SU-DHL-6 (cell line): ENCODE results near the gene SIK3.
"Not testable (repeated sequence)": the region's sequence is repeated elsewhere in the genome, so short reads cannot be mapped to it uniquely, and the experiment has no call there.

Source experiments
- H2AFZ ChIP-seq: fragments of 200-600 bp; sonication (generic); 2 replicates; pipeline ENCODE4 v1.6.1; 2014; ENCODE audit warnings: low read depth, mild to moderate bottlenecking, moderate library complexity, mixed read lengths, antibody characterized with exemption, low read length; ENCODE audit not compliant: severe bottlenecking
- H3F3A ChIP-seq: fragments of 200-600 bp; shearing (Covaris generic); 2 replicates; pipeline ENCODE4 v1.6.0; 2016; ENCODE audit warnings: antibody characterized with exemption, mild to moderate bottlenecking; ENCODE audit not compliant: insufficient read depth
- H3K27ac ChIP-seq: fragments of 200-600 bp; sonication (generic); 2 replicates; pipeline ENCODE4 v1.5.1; 2016; ENCODE audit warnings: low read depth, mild to moderate bottlenecking, low read length, moderate library complexity, mixed read lengths
- H3K27me3 ChIP-seq: fragments of 200-600 bp; sonication (generic), shearing (Covaris generic); 2 replicates; pipeline ENCODE4 v1.6.0; 2014; ENCODE audit warnings: mild to moderate bottlenecking, low read length
- H3K36me3 ChIP-seq: fragments of 200-600 bp; sonication (generic); 2 replicates; pipeline ENCODE4 v1.6.1; 2014; ENCODE audit warnings: mild to moderate bottlenecking, low read length, mixed read lengths
- H3K4me2 ChIP-seq: fragments of 300-600, 200-600 bp; shearing (Covaris generic), sonication (generic); 2 replicates; pipeline ENCODE4 v1.6.0; 2014; ENCODE audit warnings: low read length, low read depth, mild to moderate bottlenecking; ENCODE audit not compliant: poor library complexity, severe bottlenecking
- H3K4me3 ChIP-seq: fragments of 200-600 bp; sonication (generic); 2 replicates; pipeline ENCODE4 v1.5.1; 2014; ENCODE audit warnings: antibody characterized with exemption, low read length, mild to moderate bottlenecking, mixed read lengths; ENCODE audit not compliant: insufficient read depth, poor library complexity, severe bottlenecking
- H3K79me2 ChIP-seq: fragments of 200-600 bp; sonication (generic); 2 replicates; pipeline ENCODE4 v1.6.1; 2014; ENCODE audit warnings: mild to moderate bottlenecking, low read length, moderate library complexity; ENCODE audit not compliant: insufficient read depth
- H3K9ac ChIP-seq: fragments of 200-600 bp; sonication (generic); 2 replicates; pipeline ENCODE4 v1.7.0; 2014; ENCODE audit warnings: mild to moderate bottlenecking, low read length
- H3K9me2 ChIP-seq: fragments of 200-600 bp; sonication (generic); replicated peaks from 2 replicates; pipeline ENCODE4 v1.6.1; 2014; ENCODE audit warnings: low read length; ENCODE audit not compliant: insufficient read depth
- H3K9me3 ChIP-seq: fragments of 200-600 bp; sonication (generic); 2 replicates; pipeline ENCODE4 v1.6.1; 2014; ENCODE audit warnings: low read length, mixed read lengths; ENCODE audit not compliant: insufficient read depth
- H4K20me1 ChIP-seq: fragments of 200-600 bp; sonication (generic); 2 replicates; pipeline ENCODE4 v1.6.1; 2014; ENCODE audit warnings: low read depth, mild to moderate bottlenecking, antibody characterized with exemption, low read length, moderate library complexity, mixed read lengths
- EZH2phosphoT487 ChIP-seq: fragments of 200-600 bp; sonication (generic), shearing (Covaris generic); conservative IDR thresholded peaks from 2 replicates; pipeline ENCODE4 v1.6.1; 2018; ENCODE audit warnings: mild to moderate bottlenecking, antibody characterized with exemption, low read length, moderate library complexity, mixed read lengths
- TF ChIP-seq, protein P1 (sequence below): fragments of 200-600 bp; sonication (generic); IDR thresholded peaks from one replicate; pipeline ENCODE4 v1.5.1; 2017; ENCODE audit warnings: antibody characterized with exemption, mild to moderate bottlenecking, low read length, moderate library complexity; ENCODE audit not compliant: insufficient read depth, poor library complexity, severe bottlenecking

Gene SIK3

DNA sequence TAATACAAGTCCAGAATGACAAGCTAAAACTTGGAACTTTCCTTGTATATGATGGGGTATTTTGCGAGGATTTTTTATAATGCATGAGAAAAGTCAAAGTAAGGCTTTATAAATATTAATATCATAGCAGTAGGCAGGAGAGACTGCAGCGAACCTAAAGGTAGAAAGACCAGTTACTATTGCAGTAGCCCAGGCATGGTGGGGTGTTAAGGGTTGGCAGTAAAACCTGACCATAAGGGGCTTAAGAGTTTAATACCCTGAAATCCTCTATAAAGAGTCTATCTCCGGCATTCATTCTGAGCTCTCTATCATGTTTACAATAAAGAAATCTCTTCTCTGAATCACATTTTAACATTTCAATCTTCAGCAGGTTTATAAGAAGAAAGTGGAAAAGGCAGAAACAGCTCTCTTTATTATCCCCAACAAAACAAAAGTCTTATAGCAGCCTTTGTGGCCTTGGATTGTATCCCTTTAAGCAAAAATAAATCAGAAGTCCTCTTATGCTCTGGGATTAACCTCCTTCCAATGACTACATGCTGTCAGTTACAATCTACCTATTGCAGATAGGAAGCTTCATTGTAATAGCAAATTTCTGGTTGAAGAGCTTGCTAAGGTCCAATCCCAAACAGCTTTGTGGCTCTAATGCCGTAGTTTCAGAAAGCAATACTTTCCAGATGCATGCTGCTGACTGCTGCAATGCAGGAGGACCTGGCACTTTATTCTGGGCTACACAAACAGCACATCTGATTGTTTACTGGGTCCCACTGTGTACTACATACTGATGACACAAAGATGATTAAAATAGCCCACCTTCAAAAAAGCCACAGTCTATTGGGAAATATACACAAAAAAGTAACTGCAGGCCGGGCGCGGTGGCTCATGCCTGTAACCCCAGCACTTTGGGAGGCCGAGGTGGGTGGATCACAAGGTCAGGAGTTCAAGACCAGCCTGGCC, 45.8 kb downstream of the SIK3 start:
- H3K4me2 ChIP-seq = no peak overlapping the region
- H3K9ac ChIP-seq = no peak overlapping the region
- no peak overlapping the region for H2AFZ ChIP-seq
- no peaks in the 10 kb centered on the region for H3K9me3 ChIP-seq
- H4K20me1 ChIP-seq = no peaks in the 10 kb centered on the region
- H3K79me2 ChIP-seq = peaks cover 3% of the 10 kb centered on the region; the same call in 1 of the 2 replicates
- H3K9me2 ChIP-seq = no peaks in the 10 kb centered on the region
- H3K36me3 ChIP-seq = no peaks in the 10 kb centered on the region
- H3K27ac ChIP-seq = no peak overlapping the region
- H3K4me3 ChIP-seq = no peak overlapping the region
- H3F3A ChIP-seq = no peaks in the 10 kb centered on the region
- TF ChIP-seq, protein P1, sequence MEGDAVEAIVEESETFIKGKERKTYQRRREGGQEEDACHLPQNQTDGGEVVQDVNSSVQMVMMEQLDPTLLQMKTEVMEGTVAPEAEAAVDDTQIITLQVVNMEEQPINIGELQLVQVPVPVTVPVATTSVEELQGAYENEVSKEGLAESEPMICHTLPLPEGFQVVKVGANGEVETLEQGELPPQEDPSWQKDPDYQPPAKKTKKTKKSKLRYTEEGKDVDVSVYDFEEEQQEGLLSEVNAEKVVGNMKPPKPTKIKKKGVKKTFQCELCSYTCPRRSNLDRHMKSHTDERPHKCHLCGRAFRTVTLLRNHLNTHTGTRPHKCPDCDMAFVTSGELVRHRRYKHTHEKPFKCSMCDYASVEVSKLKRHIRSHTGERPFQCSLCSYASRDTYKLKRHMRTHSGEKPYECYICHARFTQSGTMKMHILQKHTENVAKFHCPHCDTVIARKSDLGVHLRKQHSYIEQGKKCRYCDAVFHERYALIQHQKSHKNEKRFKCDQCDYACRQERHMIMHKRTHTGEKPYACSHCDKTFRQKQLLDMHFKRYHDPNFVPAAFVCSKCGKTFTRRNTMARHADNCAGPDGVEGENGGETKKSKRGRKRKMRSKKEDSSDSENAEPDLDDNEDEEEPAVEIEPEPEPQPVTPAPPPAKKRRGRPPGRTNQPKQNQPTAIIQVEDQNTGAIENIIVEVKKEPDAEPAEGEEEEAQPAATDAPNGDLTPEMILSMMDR = no peak
- TF ChIP-seq EZH2phosphoT487 = no peak
- H3K27me3 ChIP-seq = no peaks in the 10 kb centered on the region

DNA sequence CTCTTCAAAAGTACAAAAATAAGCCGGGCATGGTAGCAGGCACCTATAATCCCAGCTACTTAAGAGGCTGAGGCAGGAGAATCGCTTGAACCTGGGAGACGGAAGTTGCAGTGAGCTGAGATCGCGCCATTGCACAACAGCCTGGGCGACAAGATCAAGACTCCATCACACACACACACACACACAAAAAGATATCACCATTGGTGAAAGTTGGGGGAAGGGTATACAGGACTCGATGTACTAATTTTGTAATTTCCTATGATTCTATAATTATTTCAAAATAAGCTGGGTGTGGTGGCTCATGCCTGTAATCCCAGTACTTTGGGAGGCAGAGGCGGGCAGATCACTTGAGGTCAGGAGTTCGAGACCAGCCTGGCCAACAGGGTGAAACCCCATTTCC, 48.1 kb downstream of the SIK3 start:
- not testable (repeated sequence) for H3F3A ChIP-seq, H3K27me3 ChIP-seq, H3K4me3 ChIP-seq, H3K79me2 ChIP-seq, H4K20me1 ChIP-seq, H3K9me3 ChIP-seq, H2AFZ ChIP-seq, H3K4me2 ChIP-seq, H3K36me3 ChIP-seq, H3K27ac ChIP-seq, H3K9ac ChIP-seq, H3K9me2 ChIP-seq

DNA sequence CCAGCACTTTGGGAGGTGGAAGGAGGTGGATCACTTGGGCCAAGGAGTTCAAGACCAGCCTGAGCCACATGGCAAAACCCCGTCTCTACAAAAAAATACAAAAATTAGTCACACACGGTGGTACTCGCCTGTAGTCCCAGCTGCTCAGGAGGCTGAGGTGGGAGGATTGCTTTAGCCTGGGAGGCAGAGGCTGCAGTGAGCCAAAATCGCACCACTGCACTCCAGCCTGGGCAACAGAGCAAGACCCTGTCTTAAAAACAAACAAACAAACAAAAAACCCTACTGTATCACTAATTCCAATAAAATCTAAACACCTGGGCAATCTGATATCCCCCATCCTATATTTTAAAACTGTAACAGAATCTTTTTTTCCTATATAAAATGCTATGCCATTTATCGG, 51.6 kb downstream of the SIK3 start:
- H3K79me2 ChIP-seq, H3K9me2 ChIP-seq, H3K9ac ChIP-seq, H4K20me1 ChIP-seq, H3K9me3 ChIP-seq, H3K27ac ChIP-seq, H3F3A ChIP-seq, H3K27me3 ChIP-seq, H3K36me3 ChIP-seq, H3K4me3 ChIP-seq, H2AFZ ChIP-seq, H3K4me2 ChIP-seq: not testable (repeated sequence)

DNA sequence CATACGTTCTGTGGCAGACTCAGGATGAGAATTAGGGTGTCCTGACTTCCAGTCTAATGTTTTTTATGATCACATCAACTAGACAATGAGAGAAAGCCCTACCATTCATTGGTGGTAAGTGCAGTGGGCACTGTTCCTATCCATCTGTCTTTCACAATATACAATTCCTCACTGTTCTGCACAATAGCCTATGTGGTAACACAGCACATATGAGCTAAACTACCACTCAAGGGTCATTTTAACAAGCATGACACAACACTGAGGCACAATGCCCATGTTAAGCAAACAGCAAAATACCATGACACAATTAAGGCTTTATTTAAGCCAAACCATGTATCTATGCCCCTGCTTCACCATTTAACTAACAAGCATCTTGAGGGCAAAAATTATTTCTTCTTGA, 52.3 kb downstream of the SIK3 start:
- Histone ChIP-seq H3K9me3 (no peaks in the 10 kb centered on the region), H2AFZ (no peak overlapping the region), H3K9me2 (no peaks in the 10 kb centered on the region), H4K20me1 (peaks cover 1% of the 10 kb centered on the region; the same call in 1 of the 2 replicates), H3F3A (no peaks in the 10 kb centered on the region), H3K27me3 (no peaks in the 10 kb centered on the region), H3K27ac (no peak overlapping the region), H3K4me2 (no peak overlapping the region), H3K36me3 (no peaks in the 10 kb centered on the region), H3K79me2 (peaks cover 6% of the 10 kb centered on the region; the same call in 1 of the 2 replicates), H3K9ac (no peak overlapping the region), H3K4me3 (no peak overlapping the region)
- TF ChIP-seq, protein P1 = no peak
- TF ChIP-seq EZH2phosphoT487 = no peak
